Erythroblast (primary cell): Measurements from ENCODE around the gene SETMAR.
"Not testable (repeated sequence)": the region's sequence is repeated elsewhere in the genome, so short reads cannot be mapped to it uniquely, and the experiment has no call there.

Experiments used
- DNase-seq, 2 experiments: peaks; one replicate each; lab custom pipeline; 2025; lab: John Stamatoyannopoulos, UW
- GATA1 ChIP-seq: IDR thresholded peaks from 2 replicates; pipeline ENCODE4 v1.6.1; 2011; ENCODE audit warnings: low read depth, mild to moderate bottlenecking, control low read depth, low read length, moderate library complexity
- POLR2A ChIP-seq: IDR thresholded peaks from 2 replicates; pipeline ENCODE4 v1.6.1; 2011; ENCODE audit warnings: mild to moderate bottlenecking, low read length

Gene SETMAR

DNA sequence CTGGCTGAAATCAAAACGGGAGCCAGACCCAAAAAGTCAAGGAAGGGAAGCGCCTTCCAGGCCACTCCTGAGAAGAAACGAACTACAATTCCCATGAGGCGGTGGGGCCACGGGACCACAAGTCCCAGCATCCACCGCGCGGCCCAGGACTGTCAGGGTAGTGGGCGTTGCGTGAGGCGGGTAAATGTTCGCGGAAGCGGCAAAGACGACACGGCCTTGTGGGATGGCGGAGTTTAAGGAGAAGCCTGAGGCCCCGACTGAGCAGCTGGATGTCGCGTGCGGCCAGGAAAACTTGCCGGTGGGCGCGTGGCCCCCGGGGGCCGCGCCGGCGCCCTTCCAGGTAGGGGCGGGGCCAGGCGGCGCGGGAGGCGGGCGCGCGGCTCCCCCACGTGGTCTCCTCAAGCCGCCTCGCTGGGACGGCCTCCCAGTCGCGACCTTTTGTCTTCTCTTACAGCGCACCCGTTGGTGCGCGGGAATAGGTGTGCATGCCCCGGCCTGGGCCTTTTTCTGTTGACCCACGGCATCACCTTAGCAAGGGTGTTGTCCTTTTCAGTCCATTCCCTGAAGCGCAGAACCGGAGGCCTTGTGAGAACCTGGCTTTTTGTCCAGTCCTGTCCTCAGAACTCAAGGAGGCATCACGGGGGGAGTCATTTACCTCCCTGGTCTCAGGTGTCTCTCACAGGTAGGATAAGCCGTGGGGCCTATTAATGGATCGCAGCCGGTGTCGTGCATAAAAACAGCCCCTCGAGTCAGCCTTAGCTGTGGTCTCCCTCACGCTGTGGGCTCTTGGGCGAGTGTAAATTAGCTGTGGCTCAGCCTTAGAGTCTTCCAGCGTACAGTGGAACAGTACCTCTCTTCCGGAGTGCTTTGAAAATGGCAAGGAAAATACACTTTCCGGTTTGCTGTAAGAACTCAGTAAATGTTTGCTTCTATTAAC is at the start of gene SETMAR:
Gene SETMAR (plus strand): TSS at position 183 of the 937 bp plus-strand sequence. CDS start 2 bp downstream, at position 185.
- no peak for TF ChIP-seq GATA1
- TF ChIP-seq POLR2A: peak; percentile 82

DNA sequence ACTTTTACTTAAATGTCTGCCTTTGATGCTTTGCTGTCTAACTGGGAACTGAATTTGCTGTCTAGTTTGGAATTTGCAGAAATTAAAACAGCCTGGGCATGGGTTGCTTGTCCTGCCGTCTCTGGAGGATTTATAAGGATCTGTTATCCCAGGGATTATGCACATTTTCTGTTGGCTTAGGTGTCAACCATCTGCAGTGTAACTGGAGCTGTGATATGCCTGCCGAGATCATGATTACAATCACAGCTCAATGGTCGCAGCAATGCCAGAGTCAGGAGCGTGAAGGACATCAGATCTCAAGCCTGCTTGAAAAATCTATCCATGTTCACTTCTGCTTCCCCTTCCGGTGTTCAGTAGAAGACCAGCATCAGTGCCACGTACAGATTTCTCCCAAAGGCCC is 41.8 kb upstream of the SETMAR start:
- TF ChIP-seq POLR2A (no peak), GATA1 (no peak)
- DNase-seq: no peak

More for the DNA sequence above, at the start of gene SETMAR:
- peak; percentile 87 to 91 for DNase-seq

DNA sequence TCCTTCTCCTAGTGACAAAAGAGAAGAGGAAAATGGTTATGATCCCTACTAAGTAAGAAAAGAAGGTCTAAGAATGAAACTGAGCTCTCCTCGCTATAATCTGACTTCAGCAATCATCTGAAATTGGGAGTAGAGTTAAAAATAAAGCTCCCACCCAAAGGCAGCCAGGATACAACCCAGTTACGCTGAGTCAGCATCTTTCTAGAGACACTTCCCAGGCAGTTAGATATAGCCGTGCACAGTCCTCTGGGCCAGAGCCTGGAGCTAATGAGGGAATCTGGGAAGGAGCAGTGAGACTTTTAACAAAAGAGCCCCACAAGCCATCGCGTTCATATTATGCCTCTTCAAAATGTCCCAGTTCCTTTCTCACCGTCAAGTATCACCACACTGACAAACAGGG is 39.1 kb upstream of the SETMAR start:
- TF ChIP-seq GATA1 (no peak), POLR2A (no peak)
- peak; percentile 3 to 43 for DNase-seq

DNA sequence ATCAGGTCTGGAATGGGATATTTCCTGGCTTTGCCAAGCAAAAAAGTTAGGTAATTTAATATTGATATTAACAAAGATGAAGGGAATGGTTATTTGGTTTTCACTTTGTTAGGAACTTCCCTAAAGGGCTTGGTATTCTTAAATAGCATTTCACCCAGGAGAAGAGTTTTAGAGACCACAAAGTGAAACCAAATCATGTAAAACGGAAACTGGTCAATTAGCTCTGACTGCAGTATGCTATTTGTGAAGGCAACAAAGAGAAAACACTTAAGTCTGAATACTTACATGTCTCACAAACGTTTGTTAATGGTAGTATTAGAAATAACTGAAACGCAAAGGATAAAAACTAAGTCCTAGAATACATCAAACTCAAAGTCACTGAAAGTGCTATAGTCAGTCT is 32.4 kb upstream of the SETMAR start:
- TF ChIP-seq POLR2A: no peak
- no peak for TF ChIP-seq GATA1
- DNase-seq: peak in 1 of 2 experiments; percentile 3

DNA sequence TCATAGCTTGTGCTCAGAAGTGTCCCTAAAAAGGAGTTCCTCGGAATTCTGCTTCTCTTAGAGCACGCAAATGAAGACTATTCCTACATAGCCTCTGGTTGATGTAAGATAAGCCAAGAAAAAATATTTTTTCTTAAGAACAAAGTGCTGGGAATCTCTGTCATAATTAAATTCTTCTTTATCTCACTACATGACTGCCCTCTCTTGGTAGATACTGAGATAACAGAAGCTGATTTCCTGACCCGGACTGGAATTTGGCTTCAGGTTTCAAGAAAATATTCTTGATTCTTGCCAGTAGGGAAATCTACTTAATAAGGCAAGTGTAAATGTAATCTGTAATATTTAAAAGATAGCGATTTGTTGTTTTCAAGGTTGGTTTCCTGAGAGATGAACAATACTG is 31.3 kb upstream of the SETMAR start:
- DNase-seq: peak; percentile 40 to 60
- TF ChIP-seq GATA1 (no peak), POLR2A (no peak)

DNA sequence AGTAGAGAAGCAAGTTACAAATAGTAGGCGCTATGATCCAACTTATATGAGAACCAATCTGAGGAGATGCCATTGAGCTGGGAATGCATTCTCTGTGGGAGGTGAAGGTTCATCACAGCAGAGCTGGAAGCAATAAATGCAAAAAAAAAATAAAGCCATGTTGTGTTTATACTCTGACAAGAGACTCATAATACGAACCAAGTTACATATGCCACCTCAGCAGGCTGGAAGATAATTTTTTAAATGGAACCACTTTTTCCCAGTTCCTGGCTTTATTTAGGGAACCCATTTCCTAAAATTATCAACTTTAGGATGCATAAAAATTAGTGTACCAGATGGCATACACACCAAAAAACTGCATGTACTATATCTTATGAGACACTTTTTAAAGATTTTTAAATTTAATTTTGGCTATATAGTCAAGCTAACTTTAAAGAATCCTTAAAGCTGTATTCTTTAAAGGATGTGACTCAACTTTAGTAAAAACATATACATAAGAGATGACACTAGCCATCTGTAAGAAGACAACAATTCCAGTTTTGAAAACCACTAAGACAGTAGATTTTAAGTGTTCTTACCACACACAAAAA is 23.6 kb upstream of the SETMAR start:
- DNase-seq: no peak
- TF ChIP-seq POLR2A: no peak
- no peak for TF ChIP-seq GATA1

DNA sequence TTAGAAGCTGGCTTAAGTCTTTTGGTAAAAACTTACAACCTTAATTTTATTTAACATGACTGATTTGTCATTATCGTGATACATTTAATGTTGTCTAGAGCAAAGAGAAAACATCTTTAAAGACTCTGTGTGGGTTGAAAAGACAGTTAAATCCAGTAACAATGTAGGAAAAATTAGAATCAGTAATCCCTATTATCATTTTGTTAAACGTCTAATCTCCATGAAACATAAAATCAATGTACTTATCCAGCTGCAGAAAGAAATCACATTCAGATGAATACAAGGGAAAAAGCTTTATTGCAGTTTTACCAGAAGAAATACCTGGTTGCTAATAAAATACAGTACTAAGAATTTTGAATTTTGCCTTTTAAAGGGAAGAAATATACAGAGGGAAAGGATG is 21.2 kb upstream of the SETMAR start:
- no peak for TF ChIP-seq POLR2A
- no peak for TF ChIP-seq GATA1
- no peak for DNase-seq

DNA sequence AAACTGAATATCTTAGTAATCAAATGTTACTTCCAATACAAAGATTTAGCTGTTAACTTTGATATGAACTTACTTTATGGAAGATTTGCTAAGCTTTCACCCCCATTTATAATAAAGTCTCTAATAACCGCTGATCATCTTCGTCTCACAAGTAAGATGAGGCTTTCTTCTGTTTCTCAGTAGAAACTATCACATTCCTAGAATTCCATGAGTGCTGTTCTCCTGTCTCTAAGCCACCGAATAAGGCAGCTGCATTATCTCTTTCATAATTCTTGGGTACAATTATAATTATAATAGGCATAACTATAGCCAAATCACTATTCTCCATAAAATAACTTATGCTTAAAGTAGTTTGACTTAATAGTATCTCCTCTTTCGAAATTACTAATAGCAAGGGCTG is 18.3 kb upstream of the SETMAR start:
- TF ChIP-seq GATA1 (no peak), POLR2A (no peak)
- DNase-seq: no peak

DNA sequence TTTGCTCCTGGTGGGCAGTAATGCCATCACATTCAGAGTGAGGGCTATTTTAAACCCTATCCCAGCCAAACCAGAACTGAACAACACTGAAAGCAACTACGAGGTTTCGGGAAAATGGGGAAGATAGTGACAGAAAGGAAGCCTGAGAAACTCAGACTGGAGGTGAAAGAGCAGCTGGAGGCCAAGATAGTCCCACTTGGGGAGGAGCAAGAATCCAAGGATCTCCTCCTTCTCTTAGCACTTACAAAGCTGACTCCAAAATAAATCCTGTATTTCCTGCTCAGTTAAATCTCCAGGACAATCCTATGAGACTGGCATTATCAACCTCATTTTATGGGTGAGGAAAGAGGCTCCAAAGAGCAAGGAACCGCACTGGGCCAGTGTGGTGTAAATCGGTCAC is 14.1 kb upstream of the SETMAR start:
- no peak for DNase-seq
- TF ChIP-seq GATA1 (no peak), POLR2A (no peak)

DNA sequence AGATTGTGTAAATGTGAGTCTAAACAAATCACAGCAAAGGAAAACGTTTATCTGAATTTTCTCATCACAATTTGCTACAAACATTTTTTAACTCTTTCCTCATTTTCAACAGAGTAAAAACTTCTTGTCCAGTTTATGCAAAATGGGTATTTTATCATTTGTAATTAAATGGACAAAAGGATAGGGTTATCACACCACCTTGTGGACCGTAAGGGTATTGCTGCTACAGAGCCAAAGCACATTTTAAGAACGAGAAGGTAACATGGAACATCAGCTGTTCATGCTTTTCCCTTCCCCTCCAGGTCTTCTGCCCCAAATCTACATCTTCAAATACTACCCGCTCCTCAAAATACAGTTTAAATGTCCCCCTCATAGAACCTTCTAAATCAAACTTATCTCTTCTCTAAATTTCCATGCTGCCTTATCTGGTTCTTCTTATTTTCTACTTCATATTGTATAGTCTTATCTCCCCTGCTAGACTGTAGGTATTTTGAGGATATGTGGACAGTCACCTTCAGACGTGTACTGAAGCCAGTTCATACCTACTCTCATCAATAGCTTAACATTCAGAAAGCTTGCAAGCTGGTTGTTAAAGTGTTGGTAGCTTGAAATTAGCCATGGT is 12.8 kb upstream of the SETMAR start:
- DNase-seq: peak; percentile 64 to 77
- TF ChIP-seq GATA1: no peak
- no peak for TF ChIP-seq POLR2A

DNA sequence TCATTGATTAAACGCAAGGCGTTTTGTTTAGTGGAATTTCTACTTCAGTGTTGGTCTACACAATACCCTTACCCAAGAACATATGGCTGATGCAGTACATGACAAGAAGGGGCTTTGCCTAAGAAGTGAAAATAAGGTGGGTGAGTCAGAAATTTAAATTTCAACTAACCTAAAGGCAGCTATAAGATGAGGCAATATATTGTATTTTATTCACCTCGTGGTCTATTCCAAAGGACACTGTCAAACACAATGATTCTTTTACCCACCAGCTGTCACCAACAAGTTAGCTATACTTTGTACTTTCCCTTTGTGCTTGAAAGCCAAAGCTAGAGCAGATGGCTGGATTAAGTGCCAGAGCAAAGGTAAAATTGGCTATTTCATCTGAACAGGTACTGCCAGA is 10.9 kb upstream of the SETMAR start:
- DNase-seq: no peak
- TF ChIP-seq POLR2A: no peak

DNA sequence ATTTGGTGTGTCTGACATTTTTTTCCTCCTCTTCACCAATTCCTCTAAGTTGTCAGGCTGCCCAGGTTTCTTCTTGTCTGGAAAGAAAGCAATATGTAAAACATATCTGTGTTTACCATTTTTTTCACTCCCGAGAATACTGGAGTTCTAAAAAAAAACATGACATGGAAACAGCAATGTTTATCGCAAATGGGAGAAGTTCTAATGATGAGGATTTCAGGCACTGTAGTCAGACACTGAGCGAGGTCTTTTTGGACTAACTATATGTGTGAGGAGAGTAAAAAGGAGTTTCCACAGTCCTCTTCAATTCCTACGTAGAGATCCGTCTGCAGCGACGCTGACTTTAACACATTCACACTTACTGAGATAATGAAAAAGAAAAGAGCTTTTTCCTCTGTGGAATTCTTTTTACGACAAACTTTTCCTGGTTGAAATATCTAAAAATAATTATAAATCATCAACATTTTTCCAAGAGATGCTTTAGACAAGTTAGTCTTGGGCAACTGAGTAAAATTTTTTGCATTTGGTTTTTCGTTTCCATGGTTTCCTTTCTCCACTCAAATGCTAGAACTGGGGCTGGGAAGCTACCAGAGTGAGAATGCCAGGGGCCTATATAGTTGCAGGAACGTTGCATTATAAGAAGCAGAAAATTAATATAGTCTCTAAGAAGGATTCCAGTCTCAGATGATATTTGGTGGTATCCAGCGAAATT is 8.4 kb upstream of the SETMAR start:
- DNase-seq: no peak
- TF ChIP-seq GATA1 (no peak), POLR2A (no peak)

DNA sequence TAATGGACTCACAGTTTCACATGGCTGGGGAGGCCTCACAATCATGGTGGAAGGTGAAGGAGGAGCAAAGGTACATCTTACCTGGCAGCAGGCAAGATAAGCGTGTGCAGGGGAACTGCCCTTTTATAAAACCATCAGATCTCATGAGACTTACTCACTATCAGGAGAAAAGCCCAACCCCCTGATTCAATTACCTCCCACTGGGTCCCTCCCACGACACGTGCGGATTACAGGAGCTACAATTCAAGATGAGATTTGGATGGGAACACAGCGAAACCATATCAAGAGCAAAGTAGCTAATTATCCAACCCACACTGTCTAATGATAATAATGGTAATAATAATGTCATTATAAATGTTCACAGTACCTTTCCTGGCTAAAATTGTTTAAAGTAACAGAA is 6.7 kb upstream of the SETMAR start:
- not testable (repeated sequence) for DNase-seq
